ENCODE measurements around the gene IL31.
A peak's percentile ranks its signal among the peaks of the same experiment; 100 is the strongest.
"Not testable (repeated sequence)": the region's sequence is repeated elsewhere in the genome, so short reads cannot be mapped to it uniquely, and the experiment has no call there.

The IL31 gene

GRCh38 chr12:122174155-122174845, at the start of gene IL31:
Gene IL31, minus strand, starts transcription at chr12:122174221. Its CDS starts 49 bp downstream, at chr12:122174172.
- no peak for DNase-seq

GRCh38 chr12:122216445-122216844, 42.4 kb upstream of the IL31 start:
- no peak for DNase-seq

- DNase-seq, result no peak
These were observed 41.8 kb upstream of the IL31 start for GRCh38 chr12:122215771-122216170.

- no peak for DNase-seq
These were observed 34.2 kb upstream of the IL31 start for GRCh38 chr12:122208073-122208820.

GRCh38 chr12:122207391-122207790, 33.4 kb upstream of the IL31 start:
- DNase-seq, result no peak

GRCh38 chr12:122206976-122207375, 33.0 kb upstream of the IL31 start:
- DNase-seq, result no peak

GRCh38 chr12:122206111-122206881, 32.3 kb upstream of the IL31 start:
- DNase-seq, result no peak

- peak in 1 of 2 experiments; percentile 54 for DNase-seq
These were observed 31.3 kb upstream of the IL31 start for GRCh38 chr12:122205053-122205925.

- no peak for DNase-seq
These were observed 30.4 kb upstream of the IL31 start for GRCh38 chr12:122204167-122205052.

- DNase-seq, result peak; percentile 67 to 71
These were observed 29.5 kb upstream of the IL31 start, which contains the start of gene B3GNT4 for GRCh38 chr12:122203301-122204166. Gene B3GNT4, plus strand, starts transcription at chr12:122203709. Its CDS starts 910 bp downstream, at chr12:122204619.

- not testable (repeated sequence) for DNase-seq
These were observed 28.8 kb upstream of the IL31 start for GRCh38 chr12:122202811-122203210.

- no peak for DNase-seq
These were observed 28.0 kb upstream of the IL31 start for GRCh38 chr12:122202017-122202416.

- DNase-seq, result no peak
These were observed 27.4 kb upstream of the IL31 start for GRCh38 chr12:122201381-122201780.

- no peak for DNase-seq
These were observed 26.6 kb upstream of the IL31 start for GRCh38 chr12:122200541-122201175.

- DNase-seq, result no peak
These were observed 25.7 kb upstream of the IL31 start for GRCh38 chr12:122199484-122200355.

- no peak for DNase-seq
These were observed 23.6 kb upstream of the IL31 start for GRCh38 chr12:122197612-122197966.

- DNase-seq, result no peak
These were observed 21.4 kb upstream of the IL31 start for GRCh38 chr12:122195405-122195804.

- DNase-seq, result no peak
These were observed 20.8 kb upstream of the IL31 start for GRCh38 chr12:122194804-122195203.

GRCh38 chr12:122192441-122192840, 18.4 kb upstream of the IL31 start:
- no peak for DNase-seq

Data from SHP77 (cell line).